GM23338 (cell line): ENCODE data around the gene SEPTIN11. TPM values are rescaled to one million over a fixed set of nuclear protein-coding genes. Genes with fewer than 3 reads are reported as not detected.

Experiments
- ATAC-seq: fragments of 200-7000 bp; cut with Tn5 transposase; 3 replicates; pipeline ENCODE4 v1.9.1; 2020
- DNase-seq: peaks from one replicate; pipeline ENCODE4 v3.0.0-alpha.2; 2015; ENCODE audit warnings: low spot score
- H2AFZ ChIP-seq: fragments of 200-600 bp; sonication (generic); 2 replicates; pipeline ENCODE4 v1.8.0; 2016; ENCODE audit warnings: antibody characterized with exemption, mild to moderate bottlenecking, moderate library complexity
- H3F3A ChIP-seq: fragments of 200-600 bp; sonication (generic); replicated peaks from 2 replicates; pipeline ENCODE4 v1.8.0; 2017; ENCODE audit warnings: antibody characterized with exemption, mixed run types, low read depth
- H3K27ac ChIP-seq: fragments of 200-600 bp; sonication (generic); 2 replicates; pipeline ENCODE4 v1.6.1; 2016; ENCODE audit warnings: low read depth
- H3K27me3 ChIP-seq: fragments of 200-600 bp; sonication (generic); 2 replicates; pipeline ENCODE4 v1.8.0; 2016; ENCODE audit warnings: mild to moderate bottlenecking, mixed run types, moderate library complexity; ENCODE audit not compliant: insufficient read depth
- H3K36me3 ChIP-seq: fragments of 200-600 bp; sonication (generic); 2 replicates; pipeline ENCODE4 v1.8.0; 2016; ENCODE audit warnings: mild to moderate bottlenecking; ENCODE audit not compliant: insufficient read depth
- H3K4me1 ChIP-seq: fragments of 200-600 bp; sonication (generic); 2 replicates; pipeline ENCODE4 v1.8.0; 2016; ENCODE audit warnings: mild to moderate bottlenecking, moderate library complexity; ENCODE audit not compliant: insufficient read depth
- H3K4me2 ChIP-seq: fragments of 200-600 bp; sonication (generic); 2 replicates; pipeline ENCODE4 v1.7.1; 2017; ENCODE audit warnings: mixed run types
- H3K4me3 ChIP-seq: fragments of 200-600 bp; sonication (generic); 2 replicates; pipeline ENCODE4 v1.6.1; 2016; ENCODE audit warnings: mixed run types
- H3K79me2 ChIP-seq: fragments of 200-600 bp; sonication (generic); replicated peaks from 2 replicates; pipeline ENCODE4 v1.8.0; 2017; ENCODE audit warnings: mild to moderate bottlenecking; ENCODE audit not compliant: insufficient read depth
- H3K9me2 ChIP-seq: fragments of 200-600 bp; sonication (generic); 2 replicates; pipeline ENCODE4 v1.8.0; 2017; ENCODE audit not compliant: insufficient read depth
- H4K20me1 ChIP-seq: fragments of 200-600 bp; sonication (generic); replicated peaks from 2 replicates; pipeline ENCODE4 v1.8.0; 2017; ENCODE audit warnings: mild to moderate bottlenecking; ENCODE audit not compliant: insufficient read depth
- H3K27ac Mint-ChIP-seq: 2 replicates; pipeline ENCODE4 v1.8.0; 2020; ENCODE audit warnings: inconsistent platforms, mild to moderate bottlenecking, moderate library complexity, mixed read lengths
- H3K27me3 Mint-ChIP-seq: 3 replicates; pipeline ENCODE4 v1.8.0; 2022; ENCODE audit warnings: low read depth, mild to moderate bottlenecking, moderate library complexity, mixed read lengths, inconsistent platforms; ENCODE audit not compliant: insufficient read depth, poor library complexity
- H3K36me3 Mint-ChIP-seq: 3 replicates; pipeline ENCODE4 v1.8.0; 2021; ENCODE audit warnings: low read depth, mild to moderate bottlenecking, inconsistent platforms, moderate library complexity, mixed read lengths
- H3K4me1 Mint-ChIP-seq: 3 replicates; pipeline ENCODE4 v1.8.0; 2020; ENCODE audit warnings: mild to moderate bottlenecking, inconsistent platforms, mixed read lengths
- H3K4me3 Mint-ChIP-seq: 3 replicates; pipeline ENCODE4 v1.8.0; 2021; ENCODE audit warnings: moderate library complexity, mild to moderate bottlenecking, inconsistent platforms, mixed read lengths
- H3K9me3 Mint-ChIP-seq: 3 replicates; pipeline ENCODE4 v1.8.0; 2020; ENCODE audit warnings: moderate library complexity, mild to moderate bottlenecking, inconsistent platforms, mixed read lengths
- CREB1 ChIP-seq: fragments of 250-450 bp; sonication (Bioruptor Pico); IDR thresholded peaks from 2 replicates; pipeline ENCODE4 v1.5.0; 2020; ENCODE audit warnings: low read depth, mild to moderate bottlenecking, moderate library complexity
- CTCF ChIP-seq, 2 experiments: fragments of 200-600 bp in 1 of 2; sonication (generic) in 1 of 2; conservative IDR thresholded peaks; 2 replicates each; pipeline versions ENCODE4 v1.5.1 to v1.6.1; 2016 to 2017; ENCODE audit warnings: antibody characterized with exemption in 2 of 2, low read depth in 2 of 2, mild to moderate bottlenecking in 2 of 2, moderate library complexity in 1 of 2
- ETS1 ChIP-seq: IDR thresholded peaks from 2 replicates; pipeline ENCODE4 v1.6.1; 2016; ENCODE audit warnings: antibody characterized with exemption
- EZH2 ChIP-seq: fragments of 200-600 bp; sonication (generic); IDR thresholded peaks from one replicate; pipeline ENCODE4 v1.8.0; 2017; ENCODE audit warnings: antibody characterized with exemption, mild to moderate bottlenecking, low read depth; ENCODE audit not compliant: unreplicated experiment
- JUNB ChIP-seq: IDR thresholded peaks from one replicate; pipeline ENCODE4 v1.6.1; 2016; ENCODE audit warnings: antibody characterized with exemption; ENCODE audit not compliant: unreplicated experiment
- NANOG ChIP-seq: IDR thresholded peaks from 2 replicates; pipeline ENCODE4 v1.6.1; 2016; ENCODE audit warnings: antibody characterized with exemption, borderline replicate concordance
- POLR2AphosphoS5 ChIP-seq: IDR thresholded peaks from 2 replicates; pipeline ENCODE4 v1.6.1; 2016; ENCODE audit warnings: antibody characterized with exemption, low read depth
- REST ChIP-seq: IDR thresholded peaks from one replicate; pipeline ENCODE4 v1.6.1; 2018; ENCODE audit warnings: antibody characterized with exemption; ENCODE audit not compliant: unreplicated experiment
- STAT1 ChIP-seq: IDR thresholded peaks from one replicate; pipeline ENCODE4 v1.6.1; 2016; ENCODE audit warnings: antibody characterized with exemption; ENCODE audit not compliant: unreplicated experiment
- ZNF114 ChIP-seq: fragments of 250-450 bp; sonication (Bioruptor Pico); IDR thresholded peaks from 2 replicates; pipeline ENCODE4 v1.5.0; 2020; ENCODE audit warnings: mild to moderate bottlenecking, moderate library complexity
- ZNF331 ChIP-seq: fragments of 250-450 bp; sonication (Bioruptor Pico); IDR thresholded peaks from 2 replicates; pipeline ENCODE4 v1.5.0; 2020; ENCODE audit warnings: low read depth, mild to moderate bottlenecking, moderate library complexity
- ZNF462 ChIP-seq: fragments of 250-450 bp; sonication (Bioruptor Pico); IDR thresholded peaks from 2 replicates; pipeline ENCODE4 v1.5.0; 2020; ENCODE audit warnings: mild to moderate bottlenecking, moderate library complexity
- polyA plus RNA-seq: library from polyadenylated mRNA; unstranded; fragments of >200 nt; fragmentation: Nextera tagmentation; extraction: Ambion mirVana; gene quantifications from 2 replicates; pipeline ENCODE4 v1.2.1, GENCODE V29; 2016
- total RNA-seq: library from RNA; depleted of rRNA; stranded (reverse); fragments of >200 nt; shearing (Covaris generic); gene quantifications from 2 replicates; pipeline ENCODE4 v1.2.3, GENCODE V29; 2014

Gene SEPTIN11
- total and polyA plus RNA-seq, 2 experiments from 2014 or later = 80.0 to 81.6 TPM

GRCh38 chr4:76969495-76969894 is 19.9 kb downstream of the SEPTIN11 start (continued):
- TF ChIP-seq REST = no peak
- no peak for TF ChIP-seq NANOG
- TF ChIP-seq CTCF (conservative IDR thresholded peaks at IDR 0.05; ENCODE audit: low read depth in 2 of 2) = no peak
- no peak for TF ChIP-seq JUNB
- no peak for TF ChIP-seq EZH2
- no peak for TF ChIP-seq STAT1
- TF ChIP-seq ZNF114 (CRISPR knock-in tag) = no peak
- no peak for TF ChIP-seq POLR2AphosphoS5
- no peak for TF ChIP-seq ZNF331 (CRISPR knock-in tag)
- no peak for TF ChIP-seq CREB1 (CRISPR knock-in tag)
- no peak for TF ChIP-seq ETS1

GRCh38 chr4:76969941-76970529 is 20.5 kb downstream of the SEPTIN11 start:
- peak; percentile 71 for DNase-seq
- H3K4me3 Mint-ChIP-seq = peak overlapping the region; percentile 11; the same call in 1 of the 3 replicates

More at GRCh38 chr4:76969941-76970529, 20.5 kb downstream of the SEPTIN11 start:
- no peak overlapping the region for H2AFZ ChIP-seq
- Mint-ChIP-seq H3K9me3 (no peaks in the 10 kb centered on the region), H3K36me3 (peaks cover 4% of the 10 kb centered on the region; the same call in 2 of the 3 replicates), H3K4me1 (peaks cover 42% of the 10 kb centered on the region), H3K27me3 (no peaks in the 10 kb centered on the region), H3K27ac (peak overlapping the region; percentile 11; the same call in 1 of the 2 replicates)
- H3K9me2 ChIP-seq = no peaks in the 10 kb centered on the region
- peak overlapping the region; percentile 10; the same call in 1 of the 2 replicates for H3K4me2 ChIP-seq
- peak; percentile 96 for ATAC-seq
- no peak for TF ChIP-seq POLR2AphosphoS5
- peak; percentile 72 for TF ChIP-seq ZNF462 (CRISPR knock-in tag)
- H3K27ac ChIP-seq = peak overlapping the region; percentile 4; the same call in 1 of the 2 replicates
- no peaks in the 10 kb centered on the region for H3F3A ChIP-seq
- H4K20me1 ChIP-seq = no peaks in the 10 kb centered on the region
- no peaks in the 10 kb centered on the region for H3K27me3 ChIP-seq
- peaks cover 22% of the 10 kb centered on the region; the same call in 1 of the 2 replicates for H3K4me1 ChIP-seq
- H3K79me2 ChIP-seq = peaks cover 60% of the 10 kb centered on the region
- H3K36me3 ChIP-seq = no peaks in the 10 kb centered on the region
- no peak overlapping the region for H3K4me3 ChIP-seq
